ENCODE results near the gene BCR. TPM values are rescaled to one million over a fixed set of nuclear protein-coding genes. Genes with fewer than 3 reads are reported as not detected.

The BCR gene
- total and polyA plus RNA-seq, 2 donors (not counting 1 experiment from before 2014, with no cell fraction given) = 30.2 to 46.4 TPM

DNA sequence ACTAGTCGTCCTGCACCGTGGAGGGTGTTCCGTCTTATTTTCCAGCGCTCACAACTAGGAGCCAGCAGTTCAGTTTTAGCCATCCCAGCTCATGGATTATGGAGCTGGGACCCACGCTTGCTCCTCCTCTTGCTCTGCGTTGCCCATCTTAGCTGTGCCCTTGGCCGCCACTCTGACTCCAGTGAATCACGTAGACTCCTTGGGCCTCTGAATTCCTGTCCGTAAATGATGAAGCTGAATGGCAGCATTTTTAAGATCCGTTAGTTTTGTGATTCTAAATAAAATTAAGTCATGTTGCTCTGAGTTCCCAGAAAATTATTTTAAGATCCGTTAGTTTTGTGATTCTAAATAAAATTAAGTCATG lies 23.8 kb downstream of the BCR start:
- Mint-ChIP-seq H3K27me3 (no peaks in the 10 kb centered on the region), H3K9me3 (ENCODE audit: insufficient read depth) (no peaks in the 10 kb centered on the region), H3K27ac (no peak overlapping the region), H3K4me1 (peaks cover 35% of the 10 kb centered on the region), H3K4me3 (no peak overlapping the region)
- peaks cover 41% of the 10 kb centered on the region for H3K79me2 ChIP-seq (ENCODE audit: control insufficient read depth, insufficient read depth, low read length)
- no peak overlapping the region for H3K9ac ChIP-seq (ENCODE audit: low read length)
- no peak overlapping the region for H3K27ac ChIP-seq (ENCODE audit: low read length in 2 of 2)
- DNase-seq (no peak), ATAC-seq (ENCODE audit: low read depth) (no peak)
- H3K27me3 ChIP-seq (replicated peaks in 1 of 4; ENCODE audit: control extremely low read depth in 1 of 4, control insufficient read depth in 3 of 4, insufficient read depth in 4 of 4, low read length in 3 of 4) = no peaks in the 10 kb centered on the region
- peaks cover 0 to 6% of the 10 kb centered on the region in 2 experiments for H3K36me3 ChIP-seq (replicated peaks in 1 of 2; ENCODE audit: control extremely low read depth in 1 of 2, control insufficient read depth in 1 of 2, extremely low read depth in 1 of 2, insufficient read depth in 2 of 2, low read length in 1 of 2)
- H2AFZ ChIP-seq (ENCODE audit: insufficient read depth, low read depth, low read length, poor library complexity, severe bottlenecking) = no peak overlapping the region
- H3K4me2 ChIP-seq (replicated peaks; ENCODE audit: low read depth, low read length, poor library complexity, severe bottlenecking) = no peak overlapping the region
- CTCF ChIA-PET = no interaction called here
- POLR2A ChIA-PET = interaction anchor here (1.3 kb wide), 1 partner anchor 16 kb away, joined by 3 read pairs; no protein-coding TSS in a partner anchor
- peaks cover 17 to 21% of the 10 kb centered on the region in 2 donors for H3K4me1 ChIP-seq (ENCODE audit: control insufficient read depth in 2 of 2, insufficient read depth in 2 of 2, low read length in 2 of 2)
- no peaks in the 10 kb centered on the region for H3K9me3 ChIP-seq (ENCODE audit: control extremely low read depth in 1 of 3, control insufficient read depth in 2 of 3, insufficient read depth in 1 of 3, low read length in 2 of 3)
- peaks cover 34% of the 10 kb centered on the region for H4K20me1 ChIP-seq (ENCODE audit: control insufficient read depth, insufficient read depth, low read length, poor library complexity, severe bottlenecking)
- H3K4me3 ChIP-seq (ENCODE audit: control extremely low read depth in 1 of 5, extremely low read depth in 1 of 5, insufficient read depth in 1 of 5, low read depth in 2 of 5, low read length in 4 of 5) = no peak overlapping the region
- intact Hi-C loops (cut with micrococcal nuclease) = no loop called here
- 98% methylated on average over 11 of the region's 11 CpGs for WGBS (ENCODE audit: insufficient coverage)
- TF ChIP-seq, protein P1, sequence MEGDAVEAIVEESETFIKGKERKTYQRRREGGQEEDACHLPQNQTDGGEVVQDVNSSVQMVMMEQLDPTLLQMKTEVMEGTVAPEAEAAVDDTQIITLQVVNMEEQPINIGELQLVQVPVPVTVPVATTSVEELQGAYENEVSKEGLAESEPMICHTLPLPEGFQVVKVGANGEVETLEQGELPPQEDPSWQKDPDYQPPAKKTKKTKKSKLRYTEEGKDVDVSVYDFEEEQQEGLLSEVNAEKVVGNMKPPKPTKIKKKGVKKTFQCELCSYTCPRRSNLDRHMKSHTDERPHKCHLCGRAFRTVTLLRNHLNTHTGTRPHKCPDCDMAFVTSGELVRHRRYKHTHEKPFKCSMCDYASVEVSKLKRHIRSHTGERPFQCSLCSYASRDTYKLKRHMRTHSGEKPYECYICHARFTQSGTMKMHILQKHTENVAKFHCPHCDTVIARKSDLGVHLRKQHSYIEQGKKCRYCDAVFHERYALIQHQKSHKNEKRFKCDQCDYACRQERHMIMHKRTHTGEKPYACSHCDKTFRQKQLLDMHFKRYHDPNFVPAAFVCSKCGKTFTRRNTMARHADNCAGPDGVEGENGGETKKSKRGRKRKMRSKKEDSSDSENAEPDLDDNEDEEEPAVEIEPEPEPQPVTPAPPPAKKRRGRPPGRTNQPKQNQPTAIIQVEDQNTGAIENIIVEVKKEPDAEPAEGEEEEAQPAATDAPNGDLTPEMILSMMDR (IDR thresholded peaks at IDR 0.05) = no peak
- no peak for TF ChIP-seq EZH2 (IDR thresholded peaks at IDR 0.05; ENCODE audit: borderline replicate concordance, insufficient read depth, low read depth, low read length, poor library complexity, severe bottlenecking)

DNA sequence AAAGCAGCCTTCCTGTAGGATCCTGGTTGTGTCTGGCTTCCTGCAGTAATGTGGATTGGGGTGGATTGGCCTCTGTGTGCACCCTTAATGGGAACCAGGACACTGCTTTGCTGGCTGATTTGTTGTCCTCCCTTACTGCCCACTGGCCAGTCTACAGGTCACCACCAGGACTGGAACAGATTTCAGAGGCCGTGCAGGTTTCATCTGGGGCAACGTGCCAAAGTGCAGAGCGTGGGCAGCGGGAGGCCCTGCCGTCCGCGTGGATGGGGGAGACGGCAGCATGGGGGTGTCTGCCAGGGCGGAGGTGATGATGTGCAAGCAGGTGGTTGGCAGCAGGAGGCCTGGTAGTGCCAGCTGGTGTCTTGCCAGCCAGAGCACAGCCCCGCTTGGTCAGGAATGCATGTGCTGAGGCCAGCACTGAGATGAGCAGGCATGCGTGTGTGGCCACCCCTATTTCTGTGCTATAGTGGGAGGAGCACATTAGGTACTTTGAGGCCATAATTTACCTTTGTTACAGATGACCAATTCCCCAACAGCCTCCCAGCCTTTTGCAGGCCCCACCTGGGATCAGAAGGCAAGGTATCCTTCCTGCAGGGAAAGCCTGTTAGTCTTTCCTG lies 24.3 kb downstream of the BCR start:
- Mint-ChIP-seq H3K4me1 (peaks cover 32% of the 10 kb centered on the region), H3K9me3 (ENCODE audit: insufficient read depth) (no peaks in the 10 kb centered on the region), H3K27me3 (no peaks in the 10 kb centered on the region), H3K4me3 (no peak overlapping the region), H3K27ac (no peak overlapping the region)
- Histone ChIP-seq H3K9me3 (ENCODE audit: control extremely low read depth in 1 of 3, control insufficient read depth in 2 of 3, insufficient read depth in 1 of 3, low read length in 2 of 3) (no peaks in the 10 kb centered on the region), H2AFZ (ENCODE audit: insufficient read depth, low read depth, low read length, poor library complexity, severe bottlenecking) (no peak overlapping the region), H3K4me1 (ENCODE audit: control insufficient read depth in 2 of 2, insufficient read depth in 2 of 2, low read length in 2 of 2) (peaks cover 18 to 23% of the 10 kb centered on the region in 2 donors), H3K79me2 (ENCODE audit: control insufficient read depth, insufficient read depth, low read length) (peaks cover 40% of the 10 kb centered on the region), H3K27me3 (replicated peaks in 1 of 4; ENCODE audit: control extremely low read depth in 1 of 4, control insufficient read depth in 3 of 4, insufficient read depth in 4 of 4, low read length in 3 of 4) (no peaks in the 10 kb centered on the region), H3K27ac (ENCODE audit: low read length in 2 of 2) (no peak overlapping the region), H3K4me3 (ENCODE audit: control extremely low read depth in 1 of 5, extremely low read depth in 1 of 5, insufficient read depth in 1 of 5, low read depth in 2 of 5, low read length in 4 of 5) (no peak overlapping the region), H3K36me3 (replicated peaks in 1 of 2; ENCODE audit: control extremely low read depth in 1 of 2, control insufficient read depth in 1 of 2, extremely low read depth in 1 of 2, insufficient read depth in 2 of 2, low read length in 1 of 2) (peaks cover 0 to 6% of the 10 kb centered on the region in 2 experiments), H3K9ac (ENCODE audit: low read length) (no peak overlapping the region), H4K20me1 (ENCODE audit: control insufficient read depth, insufficient read depth, low read length, poor library complexity, severe bottlenecking) (peaks cover 32% of the 10 kb centered on the region), H3K4me2 (replicated peaks; ENCODE audit: low read depth, low read length, poor library complexity, severe bottlenecking) (no peak overlapping the region)
- ChIA-PET CTCF (interaction anchor here (1.9 kb wide), 1 partner anchor 77 kb away, joined by 7 read pairs; no protein-coding TSS in a partner anchor), POLR2A (interaction anchor here (0.7 to 1.3 kb wide), 2 partner anchors 15 to 23 kb away, joined by 3 read pairs; no protein-coding TSS in a partner anchor)
- TF ChIP-seq EZH2 (IDR thresholded peaks at IDR 0.05; ENCODE audit: borderline replicate concordance, insufficient read depth, low read depth, low read length, poor library complexity, severe bottlenecking) = no peak
- TF ChIP-seq, protein P1 (IDR thresholded peaks at IDR 0.05) = no peak
- WGBS (ENCODE audit: insufficient coverage) = 62% methylated on average over 9 of the region's 11 CpGs
- intact Hi-C loops (cut with micrococcal nuclease) = no loop called here
- no peak for DNase-seq
- ATAC-seq (ENCODE audit: low read depth) = no peak

All from B cell (primary cell).